GM12874 (cell line): ENCODE results near the gene C2.

ENCODE experiments used
- TF ChIP-seq, protein P1 (sequence below): IDR thresholded peaks from 2 replicates; pipeline ENCODE4 v1.5.1; 2011; ENCODE audit warnings: low read depth, mild to moderate bottlenecking, control low read depth, low read length, moderate library complexity; ENCODE audit not compliant: insufficient read depth

Gene C2

DNA sequence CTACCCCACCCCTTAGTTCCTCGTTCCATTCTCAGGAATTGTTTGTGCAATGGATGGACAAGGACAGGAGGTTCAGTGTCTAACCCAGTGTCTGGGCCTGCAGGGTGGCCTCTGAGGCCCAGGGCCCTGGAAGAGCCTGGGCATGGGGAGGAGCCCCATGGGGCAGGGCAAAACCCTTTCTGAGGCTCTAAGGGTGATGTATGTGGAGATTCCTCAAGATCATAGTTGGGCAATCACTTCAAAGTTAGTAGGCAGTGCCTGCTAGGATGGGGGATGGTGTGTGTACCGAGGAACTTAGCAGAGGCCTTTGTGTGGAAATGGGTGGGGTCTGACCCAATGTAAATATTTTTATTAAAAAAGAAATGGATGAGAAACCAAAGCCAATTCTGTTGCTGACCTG is 6.7 kb upstream of the C2 start:
- TF ChIP-seq, protein P1, sequence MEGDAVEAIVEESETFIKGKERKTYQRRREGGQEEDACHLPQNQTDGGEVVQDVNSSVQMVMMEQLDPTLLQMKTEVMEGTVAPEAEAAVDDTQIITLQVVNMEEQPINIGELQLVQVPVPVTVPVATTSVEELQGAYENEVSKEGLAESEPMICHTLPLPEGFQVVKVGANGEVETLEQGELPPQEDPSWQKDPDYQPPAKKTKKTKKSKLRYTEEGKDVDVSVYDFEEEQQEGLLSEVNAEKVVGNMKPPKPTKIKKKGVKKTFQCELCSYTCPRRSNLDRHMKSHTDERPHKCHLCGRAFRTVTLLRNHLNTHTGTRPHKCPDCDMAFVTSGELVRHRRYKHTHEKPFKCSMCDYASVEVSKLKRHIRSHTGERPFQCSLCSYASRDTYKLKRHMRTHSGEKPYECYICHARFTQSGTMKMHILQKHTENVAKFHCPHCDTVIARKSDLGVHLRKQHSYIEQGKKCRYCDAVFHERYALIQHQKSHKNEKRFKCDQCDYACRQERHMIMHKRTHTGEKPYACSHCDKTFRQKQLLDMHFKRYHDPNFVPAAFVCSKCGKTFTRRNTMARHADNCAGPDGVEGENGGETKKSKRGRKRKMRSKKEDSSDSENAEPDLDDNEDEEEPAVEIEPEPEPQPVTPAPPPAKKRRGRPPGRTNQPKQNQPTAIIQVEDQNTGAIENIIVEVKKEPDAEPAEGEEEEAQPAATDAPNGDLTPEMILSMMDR, result no peak

DNA sequence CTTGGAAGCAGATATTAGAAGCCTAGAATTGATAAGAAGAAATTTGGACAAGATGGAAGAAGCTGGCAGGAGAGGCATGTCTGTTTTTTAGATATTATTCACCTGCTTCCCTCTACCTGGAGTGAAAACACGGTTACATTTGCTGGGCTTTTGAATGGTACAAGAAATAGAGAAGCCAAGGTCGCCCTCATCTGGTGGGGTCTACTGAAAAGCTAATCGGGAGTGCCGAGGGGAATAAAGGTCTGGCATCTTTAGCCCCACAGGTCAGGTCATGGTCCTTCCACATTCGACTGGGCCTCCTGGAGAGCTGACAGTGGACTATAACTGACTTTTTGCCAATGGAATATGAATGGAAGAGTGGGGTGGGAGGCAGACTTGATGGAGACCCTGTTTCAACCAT is 4.6 kb upstream of the C2 start:
- TF ChIP-seq, protein P1, result peak; percentile 17; the same call in 1 of the 2 replicates

DNA sequence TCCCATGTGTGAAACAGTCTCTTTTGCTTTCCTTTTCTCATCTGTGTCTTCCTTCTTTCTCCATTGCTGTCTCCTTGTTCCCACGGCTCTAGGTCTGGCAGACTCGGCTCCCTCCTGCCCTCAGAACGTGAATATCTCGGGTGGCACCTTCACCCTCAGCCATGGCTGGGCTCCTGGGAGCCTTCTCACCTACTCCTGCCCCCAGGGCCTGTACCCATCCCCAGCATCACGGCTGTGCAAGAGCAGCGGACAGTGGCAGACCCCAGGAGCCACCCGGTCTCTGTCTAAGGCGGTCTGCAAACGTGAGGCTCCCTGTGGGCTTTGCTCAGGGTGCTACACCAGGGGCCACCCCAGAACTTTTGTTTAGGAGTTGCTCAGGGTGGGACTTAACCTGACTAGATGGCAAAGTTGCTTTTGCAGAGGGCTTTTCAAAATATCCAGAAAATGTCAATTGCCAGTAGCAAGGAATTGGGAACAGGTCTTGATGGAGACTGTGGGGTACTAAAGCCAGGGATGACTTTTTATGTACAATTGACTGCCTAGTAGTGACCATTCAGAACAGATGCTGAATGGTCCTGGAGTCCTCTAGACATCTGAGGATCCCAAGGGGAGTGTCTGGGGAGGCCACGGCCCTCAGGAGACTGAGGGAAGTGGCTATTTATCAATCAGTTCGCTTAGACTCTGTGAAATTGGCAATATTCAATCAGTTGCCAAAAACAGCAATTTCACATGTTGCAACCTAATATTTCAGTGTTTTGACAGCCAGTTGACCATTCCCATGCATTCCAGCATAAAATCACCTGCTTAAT is 550 bp downstream of the C2 start:
- TF ChIP-seq, protein P1, result no peak

DNA sequence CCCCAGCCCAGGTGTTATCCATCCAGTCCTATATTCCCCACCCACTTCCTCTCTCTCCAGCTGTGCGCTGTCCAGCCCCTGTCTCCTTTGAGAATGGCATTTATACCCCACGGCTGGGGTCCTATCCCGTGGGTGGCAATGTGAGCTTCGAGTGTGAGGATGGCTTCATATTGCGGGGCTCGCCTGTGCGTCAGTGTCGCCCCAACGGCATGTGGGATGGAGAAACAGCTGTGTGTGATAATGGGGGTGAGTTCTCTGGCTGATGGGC is 1.1 kb downstream of the C2 start:
- TF ChIP-seq, protein P1, result no peak

DNA sequence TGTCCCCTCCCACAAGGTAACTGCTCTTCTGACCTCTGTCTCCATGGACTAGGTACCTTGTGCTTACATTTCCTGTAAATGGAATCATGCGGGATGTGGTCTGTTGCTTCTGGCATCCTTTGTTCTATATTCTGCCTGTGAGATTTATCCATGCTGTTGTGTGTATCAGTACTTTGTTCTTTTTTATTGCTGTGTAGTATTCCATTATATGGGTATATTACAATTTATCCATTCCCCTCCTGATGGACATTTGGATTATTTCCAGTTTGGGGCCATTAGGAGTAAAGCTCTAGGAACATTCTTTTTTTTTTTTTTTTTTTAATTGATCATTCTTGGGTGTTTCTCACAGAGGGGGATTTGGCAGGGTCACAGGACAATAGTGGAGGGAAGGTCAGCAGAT is 3.4 kb downstream of the C2 start:
- TF ChIP-seq, protein P1, result no peak

DNA sequence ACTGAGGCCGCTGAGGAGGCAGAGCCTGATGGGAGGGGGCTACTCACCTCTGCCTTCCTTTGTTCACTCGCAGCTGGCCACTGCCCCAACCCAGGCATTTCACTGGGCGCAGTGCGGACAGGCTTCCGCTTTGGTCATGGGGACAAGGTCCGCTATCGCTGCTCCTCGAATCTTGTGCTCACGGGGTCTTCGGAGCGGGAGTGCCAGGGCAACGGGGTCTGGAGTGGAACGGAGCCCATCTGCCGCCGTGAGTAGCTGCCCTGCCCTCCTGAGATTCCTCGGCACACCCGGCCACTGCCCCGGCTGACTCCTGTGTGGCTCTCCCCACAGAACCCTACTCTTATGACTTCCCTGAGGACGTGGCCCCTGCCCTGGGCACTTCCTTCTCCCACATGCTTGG is 6.0 kb downstream of the C2 start:
- TF ChIP-seq, protein P1, result no peak

DNA sequence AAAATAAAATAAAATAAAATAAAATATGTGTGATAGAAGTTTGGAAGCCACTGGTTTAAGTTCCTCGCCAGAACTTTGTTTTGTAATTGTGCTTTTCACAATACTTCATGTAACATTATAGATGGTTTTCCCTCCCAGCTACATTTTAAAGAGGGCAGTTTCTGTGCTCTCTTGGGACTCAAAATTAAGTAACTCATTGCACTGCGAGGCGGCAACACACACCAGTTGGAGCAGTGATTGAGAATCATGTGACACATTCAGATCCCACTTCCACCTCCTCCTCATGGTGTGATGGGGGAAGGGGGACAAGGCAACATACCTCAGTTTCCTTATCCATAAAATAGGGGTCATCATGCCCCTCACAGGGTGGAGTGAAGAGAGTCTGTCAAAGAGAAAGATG is 7.5 kb downstream of the C2 start:
- TF ChIP-seq, protein P1, result no peak
